ENCODE data around the gene SERPINA1. TPM values are rescaled to one million over a fixed set of nuclear protein-coding genes. Genes with fewer than 3 reads are reported as not detected.
"Not testable (repeated sequence)": the region's sequence is repeated elsewhere in the genome, so short reads cannot be mapped to it uniquely, and the experiment has no call there.

Gene SERPINA1
- total and polyA plus RNA-seq, 4 donors: 120 to 1,798 (median 1,122) TPM

- Histone ChIP-seq H3K36me3 (ENCODE audit: control insufficient read depth in 4 of 4, insufficient read depth in 4 of 4, low read length in 4 of 4) (no peaks in the 10 kb centered on the region), H3K4me3 (no peak overlapping the region), H3K4me1 (ENCODE audit: control insufficient read depth in 5 of 5, insufficient read depth in 5 of 5, low read length in 5 of 5) (no peaks in the 10 kb centered on the region), H3K9ac (ENCODE audit: insufficient read depth in 1 of 2, low read length in 2 of 2) (no peak overlapping the region), H3K9me3 (ENCODE audit: control insufficient read depth in 4 of 4, insufficient read depth in 3 of 4, low read length in 3 of 4) (peaks cover 0 to 5% (median 0%) of the 10 kb centered on the region in 4 donors), H3K27me3 (ENCODE audit: control insufficient read depth in 3 of 3, insufficient read depth in 3 of 3, low read length in 2 of 3) (no peaks in the 10 kb centered on the region), H3K27ac (ENCODE audit: low read depth in 1 of 2, low read length in 1 of 2) (no peak overlapping the region)
- WGBS, 2 donors: 67 to 77% methylated on average over 8 of the region's 8 CpGs
- DNase-seq (no peak), ATAC-seq (ENCODE audit: insufficient read depth, low FRiP score) (no peak)
- TF ChIP-seq CTCF (IDR thresholded peaks at IDR 0.05; ENCODE audit: control extremely low read depth, extremely low read depth): peak; percentile 7
Measured at GRCh38 chr14:94412671-94413638, 24.6 kb upstream of the SERPINA1 start.

- Histone ChIP-seq H3K4me3 (no peak overlapping the region), H3K36me3 (ENCODE audit: control insufficient read depth in 4 of 4, insufficient read depth in 4 of 4, low read length in 4 of 4) (no peaks in the 10 kb centered on the region), H3K4me1 (ENCODE audit: control insufficient read depth in 5 of 5, insufficient read depth in 5 of 5, low read length in 5 of 5) (no peaks in the 10 kb centered on the region), H3K9ac (ENCODE audit: insufficient read depth in 1 of 2, low read length in 2 of 2) (no peak overlapping the region), H3K27ac (ENCODE audit: low read depth in 1 of 2, low read length in 1 of 2) (no peak overlapping the region), H3K9me3 (ENCODE audit: control insufficient read depth in 4 of 4, insufficient read depth in 3 of 4, low read length in 3 of 4) (peaks cover 0 to 9% (median 0%) of the 10 kb centered on the region in 4 donors), H3K27me3 (ENCODE audit: control insufficient read depth in 3 of 3, insufficient read depth in 3 of 3, low read length in 2 of 3) (no peaks in the 10 kb centered on the region)
- ATAC-seq (ENCODE audit: insufficient read depth, low FRiP score) (no peak), DNase-seq (no peak)
- WGBS, 2 donors: 26 to 50% methylated on average over 1 of the region's 1 CpG
- TF ChIP-seq CTCF (IDR thresholded peaks at IDR 0.05; ENCODE audit: control extremely low read depth, extremely low read depth): no peak
Measured at GRCh38 chr14:94411638-94412037, 23.2 kb upstream of the SERPINA1 start.

GRCh38 chr14:94409430-94409829 is 21.0 kb upstream of the SERPINA1 start:
- whole genome bisulfite sequencing, 2 donors: 88 to 92% methylated on average over 5 of the region's 5 CpGs
- H3K27ac ChIP-seq (ENCODE audit: low read depth in 1 of 2, low read length in 1 of 2); H3K4me1 ChIP-seq (ENCODE audit: control insufficient read depth in 5 of 5, insufficient read depth in 5 of 5, low read length in 5 of 5); H3K9me3 ChIP-seq (ENCODE audit: control insufficient read depth in 4 of 4, insufficient read depth in 3 of 4, low read length in 3 of 4); H3K4me3 ChIP-seq; H3K27me3 ChIP-seq (ENCODE audit: control insufficient read depth in 3 of 3, insufficient read depth in 3 of 3, low read length in 2 of 3); DNase-seq; H3K9ac ChIP-seq (ENCODE audit: insufficient read depth in 1 of 2, low read length in 2 of 2); H3K36me3 ChIP-seq (ENCODE audit: control insufficient read depth in 4 of 4, insufficient read depth in 4 of 4, low read length in 4 of 4); ATAC-seq (ENCODE audit: insufficient read depth, low FRiP score): not testable (repeated sequence)

GRCh38 chr14:94408546-94409095 is 20.2 kb upstream of the SERPINA1 start:
- Histone ChIP-seq H3K9me3 (ENCODE audit: control insufficient read depth in 4 of 4, insufficient read depth in 3 of 4, low read length in 3 of 4) (peaks cover 0 to 9% (median 0%) of the 10 kb centered on the region in 4 donors), H3K27me3 (ENCODE audit: control insufficient read depth in 3 of 3, insufficient read depth in 3 of 3, low read length in 2 of 3) (no peaks in the 10 kb centered on the region), H3K27ac (ENCODE audit: low read depth in 1 of 2, low read length in 1 of 2) (no peak overlapping the region), H3K4me1 (ENCODE audit: control insufficient read depth in 5 of 5, insufficient read depth in 5 of 5, low read length in 5 of 5) (no peaks in the 10 kb centered on the region), H3K4me3 (no peak overlapping the region), H3K9ac (ENCODE audit: insufficient read depth in 1 of 2, low read length in 2 of 2) (no peak overlapping the region), H3K36me3 (ENCODE audit: control insufficient read depth in 4 of 4, insufficient read depth in 4 of 4, low read length in 4 of 4) (no peaks in the 10 kb centered on the region)
- DNase-seq (no peak), ATAC-seq (ENCODE audit: insufficient read depth, low FRiP score) (no peak)
- TF ChIP-seq CTCF (IDR thresholded peaks at IDR 0.05; ENCODE audit: control extremely low read depth, extremely low read depth): no peak
- 85 to 95% methylated on average over 4 of the region's 4 CpGs for WGBS, 2 donors
